Left lung (tissue), 10 donors: ENCODE data around the gene LINC00237. TPM values are rescaled to one million over a fixed set of nuclear protein-coding genes. Genes with fewer than 3 reads are reported as not detected.

Experiments used
- ATAC-seq: fragments of 200-7000 bp; cut with Tn5 transposase; one replicate; pipeline ENCODE4 v1.9.1; 2020; ENCODE audit warnings: moderate library complexity
- DNase-seq, 4 donors: peaks; one replicate each; pipeline ENCODE4 v3.0.0-alpha.2; 2013 to 2020
- H3K27ac ChIP-seq, 2 donors: fragments of 200-600 bp; sonication (generic) in 1 of 2; one replicate each; pipeline versions ENCODE4 v1.5.0 to v1.8.0; 2020 to 2021
- H3K27me3 ChIP-seq, 2 donors: fragments of 200-600 bp; sonication (generic) in 1 of 2; one replicate each; pipeline versions ENCODE4 v1.5.0 to v1.8.0; 2020 to 2021
- H3K36me3 ChIP-seq, 2 donors: fragments of 200-600 bp; sonication (generic) in 1 of 2; one replicate each; pipeline versions ENCODE4 v1.5.0 to v1.8.0; 2020 to 2021
- H3K4me1 ChIP-seq, 2 donors: fragments of 200-600 bp; one replicate each; pipeline ENCODE4 v1.8.0; 2021
- H3K4me3 ChIP-seq, 2 donors: fragments of 200-600 bp; sonication (generic) in 1 of 2; one replicate each; pipeline versions ENCODE4 v1.5.0 to v1.8.0; 2020 to 2021; ENCODE audit warnings: mild to moderate bottlenecking in 1 of 2
- H3K9me3 ChIP-seq, 2 donors: fragments of 200-600 bp; sonication (generic) in 1 of 2; one replicate each; pipeline versions ENCODE4 v1.5.0 to v1.8.0; 2020 to 2021
- CTCF ChIP-seq, 2 donors: fragments of 200-600 bp; sonication (generic) in 1 of 2; IDR thresholded peaks; one replicate each; pipeline versions ENCODE4 v1.5.0 to v1.8.0; 2021; ENCODE audit warnings: antibody characterized with exemption in 2 of 2
- intact Hi-C, 2 donors: fragments of 100-400 bp; cut with DNase I; formaldehyde crosslinking; loops; one replicate each; pipeline versions ENCODE4 v1.11.2 to v1.14.2; 2022
- polyA plus RNA-seq, 6 donors: library from polyadenylated mRNA; unstranded; fragments of 120-200 nt; gene quantifications; one replicate each; pipeline ENCODE4 v1.2.1, GENCODE V29; 2013; ENCODE audit not compliant: insufficient read length in 6 of 6
- total RNA-seq, 2 donors: library from RNA; stranded (reverse); fragmentation: NEBNext Ultra II Directional; extraction: Animal tissue kit (Norgen Biotek cat#: 25700); gene quantifications; one replicate each; pipeline ENCODE4 v1.2.1, GENCODE V29; 2021
- donor health status: DM: no; HTN: yes; CAD: no.
- donor health status: DM: no; HTN: no; CAD: no.

The LINC00237 gene
- total and polyA plus RNA-seq, 8 donors: not detected

- H3K9me3 ChIP-seq: no peaks in the 10 kb centered on the region
- no peak for TF ChIP-seq CTCF (IDR thresholded peaks at IDR 0.05)
- intact Hi-C loops: no loop called here
- no peak overlapping the region for H3K4me3 ChIP-seq
- H3K27ac ChIP-seq: no peak overlapping the region
- H3K36me3 ChIP-seq: no peaks in the 10 kb centered on the region
- ATAC-seq (no peak), DNase-seq (no peak)
- H3K4me1 ChIP-seq: no peaks in the 10 kb centered on the region
- H3K27me3 ChIP-seq: peaks cover 55 to 78% of the 10 kb centered on the region in 2 donors
These were observed 16.8 kb downstream of the LINC00237 start for GRCh38 chr20:21089391-21089790.

- H3K36me3 ChIP-seq: no peaks in the 10 kb centered on the region
- ATAC-seq (no peak), DNase-seq (no peak)
- no peak overlapping the region for H3K27ac ChIP-seq
- H3K4me3 ChIP-seq: no peak overlapping the region
- intact Hi-C loops: no loop called here
- H3K27me3 ChIP-seq: peaks cover 54 to 76% of the 10 kb centered on the region in 2 donors
- TF ChIP-seq CTCF (IDR thresholded peaks at IDR 0.05): no peak
- no peaks in the 10 kb centered on the region for H3K9me3 ChIP-seq
- H3K4me1 ChIP-seq: no peaks in the 10 kb centered on the region
These were observed 18.2 kb downstream of the LINC00237 start for GRCh38 chr20:21087862-21088540.

GRCh38 chr20:21083825-21084325, 22.3 kb downstream of the LINC00237 start:
- Histone ChIP-seq H3K4me3 (no peak overlapping the region), H3K9me3 (no peaks in the 10 kb centered on the region), H3K36me3 (no peaks in the 10 kb centered on the region), H3K27me3 (peaks cover 13 to 72% of the 10 kb centered on the region in 2 donors), H3K27ac (no peak overlapping the region), H3K4me1 (no peaks in the 10 kb centered on the region)
- intact Hi-C loops: no loop called here
- ATAC-seq (no peak), DNase-seq (no peak)
- TF ChIP-seq CTCF (IDR thresholded peaks at IDR 0.05): no peak

GRCh38 chr20:21082584-21082983, 23.6 kb downstream of the LINC00237 start:
- no peak for TF ChIP-seq CTCF (IDR thresholded peaks at IDR 0.05)
- H3K36me3 ChIP-seq: no peaks in the 10 kb centered on the region
- H3K27ac ChIP-seq: no peak overlapping the region
- ATAC-seq (no peak), DNase-seq (no peak)
- H3K4me1 ChIP-seq: no peaks in the 10 kb centered on the region
- intact Hi-C loops: no loop called here
- no peaks in the 10 kb centered on the region for H3K9me3 ChIP-seq
- no peak overlapping the region for H3K4me3 ChIP-seq
- H3K27me3 ChIP-seq: peaks cover 3 to 65% of the 10 kb centered on the region in 2 donors

GRCh38 chr20:21077809-21078345, 28.3 kb downstream of the LINC00237 start:
- no peak for ATAC-seq
- Histone ChIP-seq H3K4me1 (no peaks in the 10 kb centered on the region), H3K27ac (no peak overlapping the region), H3K36me3 (no peaks in the 10 kb centered on the region), H3K9me3 (no peaks in the 10 kb centered on the region), H3K4me3 (no peak overlapping the region), H3K27me3 (peaks cover 0 to 47% of the 10 kb centered on the region in 2 donors)
- DNase-seq: no peak
- no peak for TF ChIP-seq CTCF (IDR thresholded peaks at IDR 0.05)
- intact Hi-C loops: no loop called here
